Epithelial cell of prostate (primary cell): ENCODE measurements around the gene TSHZ2.

ENCODE experiments used
- DNase-seq: peaks from one replicate; pipeline ENCODE4 v3.0.0-alpha.2; 2011; ENCODE audit warnings: low read depth, low spot score
- H3K27ac ChIP-seq: fragments of 450-650 bp; 2 replicates; pipeline ENCODE4 v1.5.1; 2017; ENCODE audit warnings: mild to moderate bottlenecking

Gene TSHZ2

DNA sequence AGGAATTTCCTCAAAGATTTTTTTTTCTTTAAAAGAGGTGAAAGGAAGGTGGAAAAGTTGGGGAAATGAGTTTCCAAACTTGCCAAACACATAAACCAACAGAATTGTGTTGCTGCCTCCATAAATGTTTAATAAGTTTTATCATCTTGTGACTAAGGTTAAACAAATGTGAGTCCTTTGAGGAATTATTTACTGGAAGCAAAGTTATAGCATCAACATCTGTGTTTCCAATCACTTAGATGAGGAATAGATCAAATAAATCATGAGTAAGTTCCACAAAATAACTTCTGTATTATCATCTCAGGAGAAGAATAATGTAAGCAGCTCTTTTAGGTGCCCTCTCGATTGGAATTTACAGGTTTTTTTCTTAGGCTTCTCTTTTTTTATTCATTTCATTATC lies 20.5 kb downstream of the TSHZ2 start:
- no peak overlapping the region for H3K27ac ChIP-seq
- DNase-seq: no peak

DNA sequence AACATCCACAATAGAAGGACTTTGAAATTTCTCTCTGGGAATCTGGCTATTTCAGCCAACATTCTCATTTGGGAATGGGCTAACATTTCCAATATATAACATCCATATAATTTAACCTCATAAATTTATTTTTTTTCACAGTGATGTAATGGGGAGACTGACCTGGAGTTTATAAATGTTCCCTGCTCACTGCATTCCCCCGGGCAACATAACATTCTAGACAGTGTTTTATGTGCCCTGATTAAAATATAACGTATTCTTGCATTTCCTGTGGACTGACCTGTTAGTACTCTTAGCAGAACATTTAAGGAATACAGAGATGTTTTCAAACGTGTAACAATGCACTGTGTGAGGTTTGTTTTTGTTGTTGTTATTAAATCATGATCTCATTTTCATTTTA lies 20.9 kb downstream of the TSHZ2 start:
- no peak overlapping the region for H3K27ac ChIP-seq
- DNase-seq: no peak

DNA sequence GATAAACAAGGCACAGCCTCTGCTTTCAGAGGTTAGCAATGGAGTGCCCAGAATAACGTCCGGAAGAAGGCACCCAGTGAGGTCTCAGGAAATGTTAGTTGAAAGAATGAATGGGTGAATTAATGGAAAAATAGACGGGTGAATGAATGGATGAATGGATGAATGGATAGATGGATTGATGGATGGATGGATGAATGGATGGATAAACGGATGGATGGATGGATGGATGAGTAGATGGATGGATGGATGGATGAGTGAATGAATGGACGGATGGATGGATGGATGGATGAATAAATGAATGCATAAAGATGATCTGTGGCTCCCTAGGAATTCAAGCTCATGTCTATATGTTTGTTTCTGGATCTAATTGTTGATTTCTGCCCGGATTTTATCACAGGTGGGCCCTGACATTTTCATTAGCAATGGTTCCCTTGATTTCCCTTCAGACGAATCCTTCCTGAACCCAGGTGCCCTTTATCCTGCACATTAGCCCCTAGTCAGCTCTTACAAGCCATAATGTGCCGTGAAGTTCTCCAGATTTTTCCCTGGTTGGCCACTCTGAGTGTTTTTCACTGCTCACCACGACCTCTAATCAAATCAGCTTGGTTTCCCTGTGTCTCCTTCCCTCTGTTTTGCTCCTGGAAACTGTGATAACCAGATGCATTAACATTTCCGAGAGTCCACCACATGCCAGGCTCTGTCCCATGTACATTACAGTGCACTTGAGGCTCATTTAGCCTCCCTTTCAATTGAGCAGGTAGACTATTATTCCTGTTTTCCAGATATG lies 22.2 kb downstream of the TSHZ2 start:
- DNase-seq: no peak
- H3K27ac ChIP-seq: no peak overlapping the region

DNA sequence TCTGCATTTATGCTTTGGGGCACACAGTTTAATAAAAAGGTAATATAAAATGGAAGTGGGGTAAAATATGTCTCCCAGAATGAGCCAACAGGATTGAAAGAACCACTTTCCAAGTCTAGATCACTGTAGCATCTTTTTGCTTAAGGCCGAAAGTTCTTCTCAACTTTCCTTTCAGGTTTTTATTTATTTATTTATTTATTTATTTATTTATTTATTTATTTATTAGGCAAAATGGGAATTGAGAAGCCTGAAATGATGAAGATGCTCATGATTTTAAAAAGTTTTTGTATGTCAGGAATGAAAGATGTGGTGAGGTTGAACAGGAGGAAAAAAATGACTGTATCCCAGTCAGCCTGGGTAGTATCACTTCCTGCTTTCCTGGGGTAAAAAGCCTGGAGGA lies 24.0 kb downstream of the TSHZ2 start:
- DNase-seq: no peak
- H3K27ac ChIP-seq: no peak overlapping the region

DNA sequence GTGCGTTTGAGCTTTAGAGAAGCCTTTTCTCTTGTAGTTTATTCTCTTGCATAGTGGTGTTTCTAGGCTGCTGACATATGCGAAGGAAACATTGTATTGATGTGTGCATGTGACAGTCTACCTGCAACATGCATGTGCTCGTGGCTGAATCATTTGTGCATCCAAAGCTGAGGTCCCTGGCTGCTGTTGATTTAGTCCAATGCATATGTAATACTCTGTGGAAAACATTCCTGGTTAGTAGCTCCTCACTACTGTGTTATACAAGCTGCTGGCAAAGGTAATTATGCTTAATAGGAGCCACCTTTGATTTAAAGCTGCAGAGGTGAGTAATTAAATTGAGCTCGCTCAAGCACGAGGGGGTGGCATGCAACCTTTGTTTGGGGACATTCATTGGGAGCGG lies 24.5 kb downstream of the TSHZ2 start:
- no peak for DNase-seq
- no peak overlapping the region for H3K27ac ChIP-seq

DNA sequence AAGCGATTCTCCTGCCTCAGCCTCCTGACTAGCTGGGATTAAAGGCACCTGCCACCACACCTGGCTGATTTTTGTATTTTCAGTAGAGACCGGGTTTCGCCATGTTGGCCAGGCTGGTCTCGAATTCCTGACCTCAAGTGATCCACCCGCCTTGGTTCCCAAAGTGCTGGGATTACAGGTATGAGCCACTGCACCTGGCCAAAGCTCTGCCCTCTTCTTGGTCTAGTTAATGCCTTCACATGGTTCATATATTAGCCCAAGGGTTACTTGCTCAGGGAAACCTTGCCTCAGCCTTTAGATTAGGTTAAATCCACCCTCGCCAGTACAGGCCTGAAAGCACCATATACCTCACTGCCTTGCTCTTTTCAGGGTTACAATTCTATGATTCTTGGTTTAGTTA lies 26.1 kb downstream of the TSHZ2 start:
- no peak overlapping the region for H3K27ac ChIP-seq
- no peak for DNase-seq

DNA sequence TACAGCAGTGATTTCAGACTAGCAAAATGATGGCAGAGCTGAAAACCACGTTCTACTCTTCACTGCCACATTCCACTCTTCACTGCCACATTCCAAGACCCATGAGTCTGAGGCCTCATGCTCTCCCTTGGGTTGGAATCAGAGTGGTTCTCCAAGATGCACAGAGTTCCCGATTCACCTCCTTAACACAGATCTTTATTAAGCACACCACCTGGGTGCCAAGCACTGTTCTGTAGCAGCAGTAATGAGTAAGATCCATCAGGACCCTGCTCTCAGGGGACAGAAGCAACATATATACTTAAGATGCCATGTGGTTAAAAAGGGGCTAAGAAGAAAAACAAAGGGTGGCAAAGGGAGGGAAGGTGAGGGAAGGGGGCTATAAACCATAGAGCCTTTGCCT lies 26.9 kb downstream of the TSHZ2 start:
- no peak overlapping the region for H3K27ac ChIP-seq
- DNase-seq: no peak

DNA sequence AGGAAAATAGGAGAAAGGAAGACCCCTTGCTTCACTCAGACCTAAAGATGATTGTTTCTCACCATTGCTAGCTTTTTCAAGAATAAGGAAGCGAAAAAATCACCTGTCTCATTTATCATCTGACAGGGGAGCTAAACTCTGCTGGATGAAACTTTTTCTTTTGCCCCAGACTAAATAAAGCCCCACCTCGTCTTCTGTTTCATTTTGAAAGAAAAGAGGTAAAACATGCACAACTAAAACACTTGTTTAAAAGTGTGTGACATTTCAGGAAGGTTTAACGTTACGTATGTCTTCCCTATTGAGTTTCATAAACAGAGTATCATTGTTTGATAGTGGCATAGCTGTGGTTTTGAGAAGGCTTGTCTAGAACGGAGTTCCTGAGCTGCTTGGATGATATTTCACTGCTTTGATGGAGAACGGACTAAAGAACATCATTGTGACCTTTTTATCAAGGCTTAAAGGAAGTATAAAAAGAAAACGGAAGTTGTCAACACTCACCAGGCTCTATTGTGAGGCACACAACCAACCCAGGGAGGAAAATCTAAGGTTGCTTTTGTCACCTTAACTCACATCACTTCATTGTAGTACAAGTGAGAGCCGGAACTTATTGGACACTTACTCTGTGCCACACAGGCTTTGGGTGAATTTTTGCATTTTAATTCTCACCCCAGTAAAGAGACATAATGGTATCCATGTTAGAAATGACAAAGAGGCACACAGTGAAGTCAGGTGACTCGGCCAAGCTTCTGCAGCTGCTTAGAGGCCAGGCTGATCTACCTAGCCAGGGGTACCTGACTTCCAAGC lies 29.5 kb downstream of the TSHZ2 start:
- H3K27ac ChIP-seq: no peak overlapping the region
- no peak for DNase-seq

DNA sequence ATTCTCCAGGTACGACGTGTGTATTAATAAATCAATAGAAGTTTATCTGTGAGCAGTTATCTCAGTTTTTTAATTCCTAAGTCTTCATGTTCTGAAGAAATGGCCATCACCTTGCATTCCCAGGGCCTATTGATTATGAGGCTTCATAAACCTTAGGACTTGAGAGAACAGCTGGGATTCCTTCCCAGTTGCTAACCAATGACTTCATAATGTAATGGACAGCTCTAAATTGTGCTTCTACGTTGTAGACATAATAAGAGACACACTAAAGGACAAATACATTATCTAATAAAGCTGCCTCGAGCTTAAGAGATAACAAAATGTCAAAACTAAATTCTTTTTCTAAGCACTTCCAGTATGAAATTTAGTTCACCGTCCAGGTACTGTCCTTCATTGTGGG lies 30.6 kb downstream of the TSHZ2 start:
- no peak for DNase-seq
- H3K27ac ChIP-seq: no peak overlapping the region

DNA sequence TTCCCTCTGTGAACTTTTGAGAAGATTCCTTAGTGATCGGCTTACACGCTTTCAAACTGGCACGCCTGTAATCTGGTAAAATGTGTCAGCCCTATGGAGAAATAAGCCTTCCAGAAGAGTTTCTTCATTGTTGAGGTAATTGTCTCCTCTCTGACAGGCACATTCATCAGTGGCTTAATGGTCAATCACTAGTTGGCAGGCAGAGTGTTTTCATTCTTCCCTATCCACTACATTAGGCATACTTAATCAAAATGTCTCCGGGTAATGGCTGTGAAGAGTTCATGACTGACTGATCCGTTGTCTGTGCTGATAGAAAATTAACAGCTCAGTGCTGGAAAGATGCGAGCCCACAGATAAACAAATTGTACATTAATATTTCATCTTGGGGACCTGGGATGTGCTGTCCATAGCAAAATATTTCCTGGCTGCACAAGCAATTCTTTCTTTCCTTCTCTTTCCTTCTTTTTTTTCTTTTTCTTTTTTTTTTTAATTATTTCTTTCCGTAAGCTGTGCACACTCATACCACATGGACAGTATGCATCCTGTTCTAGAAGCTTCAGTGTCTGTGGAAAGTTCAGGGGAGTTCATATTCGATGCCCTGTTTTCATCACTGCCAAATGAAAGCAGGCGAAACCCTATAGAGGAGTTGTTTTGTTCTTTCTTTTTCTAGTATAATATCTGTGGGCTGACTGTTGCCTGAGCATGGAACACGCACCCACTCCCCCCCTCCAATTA lies 31.4 kb downstream of the TSHZ2 start:
- DNase-seq: no peak
- no peak overlapping the region for H3K27ac ChIP-seq

DNA sequence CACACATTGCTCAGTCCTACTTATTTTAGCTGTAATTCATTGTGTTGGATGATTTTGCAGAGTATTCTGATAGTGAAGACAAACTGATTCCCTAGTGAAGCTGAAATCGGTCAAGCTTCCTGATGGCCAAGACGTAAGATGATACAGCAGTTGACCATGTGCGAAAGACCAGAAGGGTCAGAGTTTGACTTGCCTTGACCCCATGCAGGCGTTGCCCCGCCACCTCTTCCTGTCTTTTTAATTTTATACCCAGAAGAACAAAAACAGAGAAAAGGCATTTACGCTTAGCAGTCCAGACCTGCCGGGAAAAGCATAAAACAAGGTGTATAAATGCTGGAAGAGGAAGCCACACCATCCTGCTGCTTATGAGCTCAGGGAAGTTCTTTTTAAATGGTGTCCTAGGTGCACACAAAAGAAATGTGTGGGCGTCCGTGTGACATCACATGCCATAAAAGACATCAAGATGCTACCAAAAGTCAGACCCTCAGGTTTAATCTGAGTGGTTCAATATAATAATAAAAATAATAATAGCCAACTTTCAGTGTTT lies 32.2 kb downstream of the TSHZ2 start:
- H3K27ac ChIP-seq: no peak overlapping the region
- no peak for DNase-seq

DNA sequence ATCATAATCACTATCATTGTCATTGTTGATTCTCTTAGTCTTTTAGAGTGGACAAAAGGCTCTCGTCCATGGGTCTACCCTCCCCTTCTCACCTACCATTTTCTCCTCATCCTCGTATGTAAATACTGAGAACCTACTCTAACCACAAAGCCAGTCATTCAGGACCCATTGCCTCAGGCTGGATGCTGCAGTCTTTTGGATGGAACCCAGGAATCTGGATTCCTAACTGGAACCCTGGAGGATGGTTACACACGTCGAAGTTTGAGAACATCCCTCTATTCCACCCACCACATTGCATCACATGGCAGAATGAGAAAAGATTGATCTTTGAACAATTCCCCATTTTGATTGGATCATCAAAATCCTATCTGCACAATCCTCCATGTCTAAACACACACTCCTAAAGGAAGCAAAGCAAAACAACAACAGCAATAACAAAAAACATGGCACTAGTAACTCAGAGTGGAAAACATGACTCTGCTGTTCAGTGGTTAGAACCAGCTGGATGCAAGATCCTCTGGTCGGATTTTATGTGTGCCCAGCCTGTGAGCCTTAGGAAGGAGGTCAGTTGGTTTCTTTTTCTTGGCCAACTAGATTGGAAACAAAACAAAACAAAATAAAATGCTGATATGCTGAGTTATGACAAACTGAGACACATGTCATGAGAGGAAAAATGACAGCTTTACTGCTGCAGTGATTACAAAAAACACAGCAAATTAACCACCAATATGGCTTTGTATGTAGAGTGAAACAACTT lies 38.0 kb downstream of the TSHZ2 start:
- no peak overlapping the region for H3K27ac ChIP-seq

DNA sequence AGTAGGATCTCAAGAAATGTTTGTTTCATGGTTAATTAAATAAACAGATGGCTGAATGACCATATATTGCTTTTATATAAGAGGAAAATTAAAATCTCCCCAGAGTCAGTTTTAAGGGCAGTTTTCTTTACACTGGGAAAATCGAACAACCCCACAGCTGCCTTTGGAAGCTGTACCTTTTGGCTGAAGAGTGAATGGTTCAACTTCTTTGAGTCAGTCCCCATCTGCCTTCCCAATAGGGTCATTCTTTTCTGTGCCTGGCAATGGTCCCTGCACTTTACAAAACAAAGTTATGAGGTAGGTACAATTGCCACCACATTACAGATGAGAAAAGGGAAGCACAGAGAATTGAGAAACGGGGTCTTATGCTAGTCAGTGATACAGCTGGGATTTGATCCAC lies 39.5 kb downstream of the TSHZ2 start:
- H3K27ac ChIP-seq: no peak overlapping the region
- no peak for DNase-seq

More for the DNA sequence above, 38.0 kb downstream of the TSHZ2 start:
- DNase-seq: no peak

DNA sequence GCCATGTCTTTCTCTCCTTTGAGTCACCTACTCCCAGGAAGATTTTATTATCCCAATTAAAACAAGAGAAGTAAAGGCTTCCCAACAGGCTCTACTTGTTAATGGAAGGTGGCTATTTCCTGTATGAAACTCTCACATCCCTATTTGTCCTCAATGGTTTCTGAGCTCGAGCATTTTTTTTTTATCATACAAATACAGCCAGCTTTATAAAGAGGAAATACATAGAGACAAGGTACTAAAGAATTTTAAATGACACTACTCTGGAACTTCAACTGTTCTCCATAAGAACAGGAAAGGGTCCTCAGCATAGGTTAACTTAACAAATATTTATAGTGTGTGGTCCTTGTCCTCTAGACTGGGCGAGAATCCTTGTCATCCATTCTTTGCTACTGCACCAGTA lies 41.0 kb downstream of the TSHZ2 start:
- no peak for DNase-seq
- H3K27ac ChIP-seq: no peak overlapping the region

DNA sequence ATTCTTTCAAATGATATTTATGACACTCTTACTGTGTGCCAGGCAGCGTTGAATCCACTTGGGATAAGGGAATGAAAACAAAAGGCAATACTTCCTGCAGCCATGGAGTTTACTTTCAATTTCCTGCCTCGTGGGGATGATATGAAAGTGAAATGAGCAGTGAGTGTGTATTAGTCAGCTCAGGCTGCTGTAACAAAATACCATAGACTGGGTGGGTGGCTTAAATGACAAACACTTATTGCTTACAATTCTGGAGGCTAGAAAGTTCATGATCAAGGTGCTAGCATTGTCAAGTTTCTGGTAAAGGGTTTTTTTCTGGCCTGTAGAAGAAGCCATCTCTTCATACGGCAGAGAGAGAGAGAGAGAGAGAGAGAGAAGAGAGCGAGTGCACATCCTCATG lies 41.7 kb downstream of the TSHZ2 start:
- DNase-seq: no peak
- no peak overlapping the region for H3K27ac ChIP-seq

DNA sequence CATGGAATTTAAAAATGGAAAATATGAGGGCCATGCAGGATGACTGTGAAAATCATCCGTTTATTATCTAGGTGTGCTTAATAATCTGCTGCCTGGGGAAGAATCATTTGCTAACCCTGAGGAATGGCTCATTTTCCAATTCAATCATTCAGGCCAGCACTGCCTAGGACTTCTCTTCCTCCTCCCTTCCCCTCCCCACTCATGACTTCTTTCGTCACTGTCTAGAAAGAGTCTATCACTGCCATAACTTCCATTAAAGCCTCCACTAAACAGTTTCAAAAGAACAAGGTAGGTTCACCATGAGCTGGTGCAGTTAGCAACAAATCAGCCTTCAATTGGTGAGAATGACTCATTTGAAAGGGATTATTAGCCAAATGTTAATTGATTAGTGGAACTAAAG lies 43.9 kb downstream of the TSHZ2 start:
- no peak for DNase-seq
- no peak overlapping the region for H3K27ac ChIP-seq

DNA sequence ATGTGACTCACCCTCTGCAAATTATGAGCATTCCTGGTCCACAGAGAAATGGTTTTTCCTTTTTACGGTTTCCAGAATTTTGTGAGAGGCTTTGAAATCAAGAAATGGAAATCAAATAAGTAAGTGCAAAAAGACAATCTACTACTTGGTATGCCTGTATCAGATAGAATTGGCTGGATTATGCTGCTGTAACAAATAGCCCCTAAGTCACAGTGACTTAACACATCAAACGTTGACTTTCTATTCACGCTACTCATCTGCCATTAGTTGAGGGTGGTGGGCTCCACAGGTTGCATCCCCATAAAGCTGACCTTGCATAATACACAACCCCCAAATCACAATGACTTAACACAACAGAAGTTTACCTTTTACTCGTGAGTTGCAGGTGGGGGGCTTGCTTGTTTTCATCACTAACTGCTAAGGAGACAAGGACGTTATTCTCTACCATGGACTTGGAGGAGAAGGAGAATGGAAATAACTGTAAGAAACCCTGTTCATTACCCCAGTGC lies 44.4 kb downstream of the TSHZ2 start:
- DNase-seq: no peak
- no peak overlapping the region for H3K27ac ChIP-seq

DNA sequence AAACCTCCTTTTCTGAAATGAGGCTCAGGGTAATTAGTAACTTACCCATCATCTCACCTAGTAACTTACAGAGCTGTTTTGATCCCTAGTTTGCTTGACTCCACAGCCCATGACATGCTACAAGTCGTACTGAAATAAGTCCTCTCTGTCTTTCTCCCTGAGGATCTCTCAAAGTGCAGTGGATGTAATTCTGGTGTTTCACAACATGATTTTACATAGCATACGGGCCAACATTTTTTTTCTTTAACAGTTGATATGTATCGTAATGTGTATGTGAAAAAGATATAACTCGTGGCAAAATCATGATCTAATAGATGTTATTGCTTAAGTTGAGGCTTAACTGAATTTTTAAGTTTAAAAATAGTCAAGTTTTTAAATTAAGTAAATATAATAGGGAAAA lies 45.0 kb downstream of the TSHZ2 start:
- H3K27ac ChIP-seq: no peak overlapping the region
- DNase-seq: no peak

DNA sequence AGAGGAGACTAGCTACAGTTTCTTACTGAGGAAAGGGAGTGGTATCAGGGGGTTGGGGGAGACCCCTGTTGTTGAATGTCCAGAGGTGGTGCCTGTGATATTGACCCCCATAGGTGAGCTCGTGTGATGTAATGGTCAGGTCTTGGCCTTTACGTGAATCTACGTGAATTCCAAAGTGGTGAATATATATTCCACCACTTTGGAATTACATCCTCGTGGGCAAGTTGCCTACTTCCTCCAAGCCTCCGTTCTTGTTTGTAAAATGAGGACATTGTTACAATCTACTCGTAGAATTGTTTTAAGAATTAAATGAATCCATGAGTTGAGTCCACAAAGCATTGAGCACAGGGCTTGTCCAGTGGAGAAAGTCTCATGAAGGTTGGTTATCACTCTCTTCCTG lies 47.3 kb downstream of the TSHZ2 start:
- no peak for DNase-seq
- H3K27ac ChIP-seq: peak overlapping the region; percentile 42

DNA sequence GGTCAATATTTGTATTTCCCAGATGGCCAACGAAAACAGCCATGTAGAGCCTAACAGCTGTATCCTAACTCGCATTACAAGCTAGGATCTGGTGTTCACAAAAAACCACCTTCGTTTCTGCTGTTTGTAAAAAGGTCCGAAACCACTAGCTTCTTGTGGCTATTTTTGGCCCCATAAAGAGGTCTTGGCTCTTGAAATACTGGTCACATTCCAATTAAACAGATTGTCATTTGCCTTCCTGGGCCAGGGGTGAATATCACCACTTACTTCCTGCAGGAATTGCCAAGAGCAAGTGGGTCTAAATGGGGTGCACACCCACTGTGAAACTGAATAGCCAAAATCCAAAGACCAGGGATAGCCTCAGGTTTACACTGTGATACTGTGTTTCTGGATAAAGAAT lies 48.2 kb downstream of the TSHZ2 start:
- DNase-seq: no peak
- no peak overlapping the region for H3K27ac ChIP-seq
